HG03139 (cell line): ENCODE measurements around the gene TNFRSF9.
"Not testable (repeated sequence)": the region's sequence is repeated elsewhere in the genome, so short reads cannot be mapped to it uniquely, and the experiment has no call there.

Experiments used
- ATAC-seq: cut with Tn5 transposase; IDR thresholded peaks from one replicate; pipeline ENCODE4 v1.9.1; 2021; ENCODE audit not compliant: unreplicated experiment

The TNFRSF9 gene

DNA sequence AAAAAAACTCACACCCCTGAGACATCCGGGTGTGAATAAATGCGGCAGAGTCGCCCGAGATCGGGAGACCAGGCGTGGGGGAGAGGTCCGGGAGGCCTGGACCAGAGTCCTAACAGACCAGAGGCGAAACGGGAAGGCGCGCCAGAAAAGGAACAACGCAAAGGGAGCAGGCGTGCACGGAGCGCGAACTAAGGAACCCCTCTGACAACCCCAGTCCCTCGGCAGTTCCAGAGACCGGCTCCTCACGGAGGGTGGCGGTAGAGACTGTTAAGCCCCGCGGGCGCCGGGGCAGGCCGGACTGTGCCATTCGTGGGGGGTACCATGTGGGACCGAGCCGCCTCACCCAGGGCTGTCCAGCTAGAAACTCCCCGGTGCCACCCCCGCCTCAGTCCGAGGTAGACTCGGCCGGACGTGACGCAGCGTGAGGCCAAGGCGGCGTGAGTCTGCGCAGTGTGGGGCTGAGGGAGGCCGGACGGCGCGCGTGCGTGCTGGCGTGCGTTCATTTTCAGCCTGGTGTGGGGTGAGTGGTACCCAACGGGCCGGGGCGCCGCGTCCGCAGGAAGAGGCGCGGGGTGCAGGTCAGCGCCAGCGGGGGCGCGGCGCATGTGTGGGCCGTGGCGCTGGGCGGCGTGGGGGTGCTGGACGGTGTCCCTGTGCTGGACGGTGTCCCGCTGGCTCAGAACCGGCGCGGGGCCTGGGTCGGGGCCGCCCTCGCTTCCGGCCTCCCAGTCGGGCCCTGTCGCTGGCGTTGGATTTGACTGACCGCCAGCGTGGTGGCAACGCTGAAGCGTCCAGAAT, 20.8 kb upstream of the TNFRSF9 start, which contains the start of gene PARK7:
Gene PARK7 (plus strand): TSS at position 496 of the 798 bp plus-strand sequence. CDS start 1,075 bp downstream, outside the sequence.
- peak; percentile 91 for ATAC-seq

GRCh38 chr1:7960867-7961215, 20.2 kb upstream of the TNFRSF9 start:
- ATAC-seq = no peak

GRCh38 chr1:7960165-7960564, 19.5 kb upstream of the TNFRSF9 start:
- ATAC-seq = no peak

- ATAC-seq = no peak
These were observed 15.8 kb upstream of the TNFRSF9 start for GRCh38 chr1:7956218-7957032.

DNA sequence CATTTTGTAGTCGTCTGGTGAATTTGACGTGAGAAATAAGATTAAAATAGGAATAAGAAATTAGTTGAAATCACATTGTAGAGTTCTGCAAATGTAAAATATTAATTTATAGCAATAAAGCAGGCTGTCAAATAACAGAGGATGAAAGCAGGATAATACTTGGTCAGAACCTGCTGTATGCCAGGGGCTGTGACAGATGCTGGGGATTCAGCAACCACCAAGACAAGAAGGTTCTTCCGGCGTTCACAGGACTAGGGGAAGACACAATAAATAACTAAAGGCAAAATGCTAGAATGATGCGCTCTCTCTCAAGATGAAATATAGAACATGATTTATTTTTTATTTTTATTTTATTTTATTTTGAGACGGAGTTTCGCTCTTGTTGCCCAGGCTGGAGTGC, 14.0 kb upstream of the TNFRSF9 start:
- ATAC-seq = no peak

- peak; percentile 96 for ATAC-seq
These were observed 13.4 kb upstream of the TNFRSF9 start for GRCh38 chr1:7953850-7954609.

GRCh38 chr1:7952791-7953190, 12.2 kb upstream of the TNFRSF9 start:
- ATAC-seq = not testable (repeated sequence)

DNA sequence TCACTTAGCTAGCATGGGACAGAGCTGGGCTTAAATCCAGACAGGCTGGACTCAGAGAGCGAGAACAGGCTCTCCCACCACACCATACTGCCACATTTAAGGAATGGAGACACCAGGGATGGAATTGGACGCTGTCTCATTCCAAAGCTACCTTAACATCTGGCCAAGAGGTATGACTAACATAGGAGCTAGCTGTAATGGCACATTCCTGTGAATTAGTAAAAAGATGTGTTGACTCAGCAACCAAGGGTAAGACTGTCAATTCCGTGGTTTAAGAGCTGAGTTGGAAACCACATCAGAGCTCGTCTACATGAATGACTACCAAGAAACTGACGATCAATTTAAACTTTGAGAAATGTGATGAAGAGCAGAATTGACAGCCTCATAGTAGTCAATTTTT, 8.3 kb upstream of the TNFRSF9 start:
- no peak for ATAC-seq

GRCh38 chr1:7943251-7943650, 2.6 kb upstream of the TNFRSF9 start:
- ATAC-seq = no peak

DNA sequence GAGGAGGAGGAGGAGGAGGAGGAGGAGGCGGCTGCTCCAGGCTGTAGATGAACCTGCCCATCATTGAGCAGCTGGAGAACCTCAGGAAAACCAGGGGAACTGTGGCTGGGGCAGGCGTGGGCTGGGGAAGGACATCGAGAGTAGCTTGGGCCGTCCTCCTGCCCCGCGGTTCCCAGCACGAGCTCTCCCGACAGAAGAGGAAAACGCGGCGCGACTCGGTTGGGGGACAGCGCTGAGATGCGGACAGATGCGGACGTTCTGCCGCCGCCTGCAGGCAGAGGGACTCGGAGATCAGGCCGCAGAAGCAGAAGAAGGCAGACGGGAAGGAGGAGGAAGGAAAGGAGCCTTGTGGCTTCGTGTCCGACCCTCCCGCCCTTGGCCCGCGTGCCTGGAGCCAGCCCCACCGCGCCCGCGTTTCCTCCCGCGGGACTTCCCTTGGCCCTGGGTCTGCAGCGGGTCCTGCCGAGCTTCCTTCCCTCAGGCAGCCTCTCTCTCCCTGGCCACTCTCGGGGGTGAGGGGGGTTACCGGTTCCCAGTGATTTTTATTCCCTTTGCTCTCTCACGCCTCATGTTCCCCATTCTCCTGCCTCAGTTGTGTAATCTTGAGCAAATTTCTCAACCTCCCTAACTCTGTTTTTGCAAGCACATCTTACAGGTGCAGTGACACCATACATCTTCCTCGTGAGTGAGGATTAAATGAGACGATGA, 1.7 kb upstream of the TNFRSF9 start:
- no peak for ATAC-seq

GRCh38 chr1:7941437-7941793, 776 bp upstream of the TNFRSF9 start:
- no peak for ATAC-seq

- no peak for ATAC-seq
These were observed 605 bp downstream of the TNFRSF9 start for GRCh38 chr1:7940034-7940433.

DNA sequence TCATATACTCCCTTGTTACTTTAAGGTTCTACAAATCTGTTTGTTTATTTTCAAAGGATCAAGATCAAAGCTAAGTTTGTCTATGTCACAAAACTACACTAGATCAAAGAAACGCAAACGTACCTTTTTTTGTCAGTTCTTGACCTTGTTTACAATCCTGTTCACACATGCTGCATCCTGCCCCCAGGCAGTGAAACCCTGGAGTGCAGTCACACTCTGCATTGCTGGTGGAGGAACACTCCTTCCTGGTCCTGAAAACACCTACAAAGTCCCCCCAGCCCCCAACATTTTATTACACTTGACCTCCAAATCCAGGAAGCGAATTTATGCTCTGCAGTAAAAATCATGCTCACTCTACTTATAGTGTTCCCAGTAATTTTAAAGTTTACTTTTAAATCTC, 2.6 kb downstream of the TNFRSF9 start:
- ATAC-seq = no peak

GRCh38 chr1:7932524-7933138, 8.0 kb downstream of the TNFRSF9 start:
- no peak for ATAC-seq

- no peak for ATAC-seq
These were observed 9.2 kb downstream of the TNFRSF9 start for GRCh38 chr1:7931446-7931812.

DNA sequence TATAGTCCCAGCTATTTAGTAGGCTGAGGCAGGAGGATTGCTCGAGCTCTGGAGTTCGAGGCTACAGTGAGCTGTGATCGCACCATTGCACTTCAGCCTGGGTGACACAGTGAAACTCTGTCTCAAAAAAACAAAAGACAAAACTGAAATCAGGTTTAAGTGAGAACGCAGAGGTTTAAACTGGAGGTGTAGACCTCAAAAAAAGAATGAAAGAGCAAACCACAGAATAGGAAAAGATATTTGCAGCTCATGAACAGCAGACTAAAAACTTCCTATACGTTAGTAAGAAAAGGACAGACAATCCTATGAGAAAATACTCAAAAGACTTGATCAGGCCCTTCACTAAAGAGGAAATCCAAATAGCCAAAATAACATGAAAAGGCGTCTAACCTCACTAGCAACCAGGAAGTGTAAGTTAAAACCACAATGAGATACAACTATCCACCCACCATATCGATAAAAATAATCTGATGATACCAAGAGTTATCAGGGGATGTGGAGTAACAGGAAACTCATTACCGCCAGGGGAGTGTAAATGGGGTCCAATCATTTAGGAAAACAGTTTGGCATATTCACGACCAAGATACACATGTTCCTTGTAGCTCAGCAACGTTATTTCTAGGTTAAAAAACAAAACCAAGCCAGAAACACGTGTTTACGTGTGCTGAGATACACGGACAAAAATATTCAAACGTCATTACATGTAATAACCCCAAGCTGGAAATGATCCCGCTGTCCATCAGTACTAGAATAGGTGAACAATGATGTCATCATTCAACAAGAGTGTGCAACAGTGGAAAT, 9.8 kb downstream of the TNFRSF9 start:
- no peak for ATAC-seq

DNA sequence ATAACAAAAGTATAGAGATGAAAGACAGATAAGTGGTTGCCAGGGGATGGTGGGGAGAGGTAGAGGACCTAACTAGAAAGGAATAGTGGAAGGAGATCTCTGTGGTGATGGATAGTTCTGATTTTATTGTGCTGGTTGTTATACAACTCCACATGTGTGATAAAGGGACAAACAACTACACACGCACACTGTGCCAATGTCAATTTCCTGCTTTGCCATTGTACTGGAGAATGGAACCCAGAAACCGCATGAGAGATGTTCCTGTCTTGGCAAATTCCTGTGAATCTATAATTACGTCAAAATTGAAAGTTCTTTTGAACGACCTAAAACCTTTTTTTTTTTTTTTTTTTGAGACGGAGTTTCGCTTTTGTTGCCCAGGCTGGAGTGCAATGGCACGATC, 11.0 kb downstream of the TNFRSF9 start:
- no peak for ATAC-seq

DNA sequence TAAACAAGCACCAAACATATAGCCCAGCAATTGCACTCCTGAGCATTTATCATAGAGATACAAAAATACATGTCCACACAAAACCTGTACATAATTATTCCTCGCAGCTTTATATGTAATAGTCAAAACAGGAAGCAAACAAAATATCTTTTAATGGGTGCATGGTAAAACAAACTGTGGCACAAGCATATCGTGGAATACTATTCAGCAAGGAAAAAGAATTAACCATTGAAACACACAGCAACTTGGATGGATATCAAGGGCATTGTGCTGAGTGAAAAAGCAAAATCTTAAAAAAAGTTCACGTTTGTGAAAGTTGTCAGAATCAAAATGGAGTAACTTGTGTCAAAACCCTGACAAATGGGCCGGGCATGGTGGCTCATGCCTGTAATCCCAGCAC, 12.4 kb downstream of the TNFRSF9 start:
- no peak for ATAC-seq

GRCh38 chr1:7927061-7927460, 13.6 kb downstream of the TNFRSF9 start:
- not testable (repeated sequence) for ATAC-seq

DNA sequence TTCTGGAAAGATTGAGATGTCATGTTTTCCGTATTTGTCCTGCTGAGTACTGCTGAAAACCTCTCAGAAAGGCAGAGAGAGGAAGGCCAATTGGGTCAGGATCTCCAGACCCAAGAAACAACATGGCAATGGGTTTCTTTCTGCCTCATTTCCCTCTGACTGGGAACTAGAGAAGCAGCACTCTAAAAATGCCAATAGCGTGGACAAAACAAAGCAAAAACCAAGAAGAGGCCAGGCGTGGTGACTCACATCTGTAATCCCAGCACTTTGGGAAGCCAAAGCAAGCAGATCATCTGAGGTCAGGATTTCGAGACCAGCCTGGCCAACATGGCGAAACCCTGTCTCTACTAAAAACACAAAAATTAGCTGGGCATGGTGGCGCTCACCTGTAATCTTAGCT, 18.3 kb downstream of the TNFRSF9 start:
- no peak for ATAC-seq
